ENCODE results near the gene ARHGEF7. TPM values are rescaled to one million over a fixed set of nuclear protein-coding genes. Genes with fewer than 3 reads are reported as not detected.
"Not testable (repeated sequence)": the region's sequence is repeated elsewhere in the genome, so short reads cannot be mapped to it uniquely, and the experiment has no call there.

ARHGEF7 gene
- 79.8 and 95.7 TPM in 2 replicates for total RNA-seq

GRCh38 chr13:111115061-111115964, at the start of gene ARHGEF7:
Gene ARHGEF7, plus strand, starts transcription at chr13:111115310. Its CDS starts 217 bp downstream, at chr13:111115527.
- ChIA-PET POLR2A (no interaction called here), CTCF (no interaction called here)
- intact Hi-C loops (cut with micrococcal nuclease) = loop anchor here (2.0 kb wide), 2 partner anchors 37 to 99 kb away; no protein-coding TSS in a partner anchor
- Mint-ChIP-seq H3K9me3 (no peaks in the 10 kb centered on the region), H3K27me3 (peaks cover 62% of the 10 kb centered on the region), H3K27ac (no peak within 1 kb of the TSS), H3K4me1 (peaks cover 16% of the 10 kb centered on the region), H3K36me3 (ENCODE audit: low read depth) (no peaks in the 10 kb centered on the region), H3K4me3 (peak within 1 kb of the TSS; percentile 86)
- TF ChIP-seq CTCF (IDR thresholded peaks at IDR 0.05) = no peak
- DNase-seq (no peak), ATAC-seq (ENCODE audit: low read depth) (peak; percentile 49)

- ATAC-seq (ENCODE audit: low read depth) = no peak
- peaks cover 37% of the 10 kb centered on the region for H3K27me3 Mint-ChIP-seq
- CTCF ChIA-PET = no interaction called here
Observed at GRCh38 chr13:111065698-111066097, 49.4 kb upstream of the ARHGEF7 start.

GRCh38 chr13:111066544-111066943, 48.6 kb upstream of the ARHGEF7 start:
- no peak for ATAC-seq (ENCODE audit: low read depth)
- peaks cover 10% of the 10 kb centered on the region for H3K4me1 Mint-ChIP-seq

More at GRCh38 chr13:111065698-111066097, 49.4 kb upstream of the ARHGEF7 start:
- no peak overlapping the region for H3K27ac Mint-ChIP-seq
- intact Hi-C loops (cut with micrococcal nuclease) = loop anchor here (5.0 kb wide), 1 partner anchor 1542 kb away; no protein-coding TSS in a partner anchor
- TF ChIP-seq CTCF (IDR thresholded peaks at IDR 0.05) = no peak
- H3K4me1 Mint-ChIP-seq = peaks cover 10% of the 10 kb centered on the region
- no peak overlapping the region for H3K4me3 Mint-ChIP-seq
- POLR2A ChIA-PET = no interaction called here
- DNase-seq = no peak
- H3K9me3 Mint-ChIP-seq = peaks cover 2% of the 10 kb centered on the region
- H3K36me3 Mint-ChIP-seq (ENCODE audit: low read depth) = no peaks in the 10 kb centered on the region

GRCh38 chr13:111068009-111068350, 47.1 kb upstream of the ARHGEF7 start:
- intact Hi-C loops (cut with micrococcal nuclease) = loop anchor here (5.0 kb wide), 1 partner anchor 1539 kb away; no protein-coding TSS in a partner anchor
- Mint-ChIP-seq H3K9me3 (peaks cover 17% of the 10 kb centered on the region), H3K4me1 (peaks cover 10% of the 10 kb centered on the region), H3K27me3 (peaks cover 32% of the 10 kb centered on the region), H3K27ac (no peak overlapping the region), H3K36me3 (ENCODE audit: low read depth) (peaks cover 7% of the 10 kb centered on the region), H3K4me3 (peak overlapping the region; percentile 62)
- ChIA-PET CTCF (interaction anchor here (0.7 to 4.2 kb wide), 34 partner anchors 9 to 1572 kb away, joined by 3 to 112 read pairs (median 4); partner anchors contain the start of gene ANKRD10), POLR2A (interaction anchor here (0.6 to 2.0 kb wide), 4 partner anchors 85 to 179 kb away, joined by 3 to 12 read pairs (median 6); partner anchors contain the start of gene ANKRD10)
- ATAC-seq (ENCODE audit: low read depth) (no peak), DNase-seq (no peak)
- no peak for TF ChIP-seq CTCF (IDR thresholded peaks at IDR 0.05)

More at GRCh38 chr13:111066544-111066943, 48.6 kb upstream of the ARHGEF7 start:
- H3K27ac Mint-ChIP-seq = no peak overlapping the region
- no peak for DNase-seq
- H3K9me3 Mint-ChIP-seq = peaks cover 9% of the 10 kb centered on the region
- TF ChIP-seq CTCF (IDR thresholded peaks at IDR 0.05) = no peak
- CTCF ChIA-PET = interaction anchor here (0.9 to 4.2 kb wide), 7 partner anchors 9 to 159 kb away, joined by 3 to 112 read pairs (median 8); no protein-coding TSS in a partner anchor
- H3K36me3 Mint-ChIP-seq (ENCODE audit: low read depth) = peaks cover 2% of the 10 kb centered on the region
- POLR2A ChIA-PET = interaction anchor here (0.6 to 2.0 kb wide), 3 partner anchors 152 to 595 kb away, joined by 3 to 12 read pairs (median 12); partner anchors contain the start of gene ANKRD10
- peaks cover 33% of the 10 kb centered on the region for H3K27me3 Mint-ChIP-seq
- intact Hi-C loops (cut with micrococcal nuclease) = loop anchor here (5.0 kb wide), 1 partner anchor 1541 kb away; no protein-coding TSS in a partner anchor
- H3K4me3 Mint-ChIP-seq = peak overlapping the region; percentile 67

- CTCF ChIA-PET = interaction anchor here (0.8 to 1.2 kb wide), 2 partner anchors 145 to 154 kb away, joined by 4 read pairs; no protein-coding TSS in a partner anchor
- peaks cover 12% of the 10 kb centered on the region for H3K27me3 Mint-ChIP-seq
- DNase-seq; H3K27ac Mint-ChIP-seq; POLR2A ChIA-PET; ATAC-seq (ENCODE audit: low read depth); H3K36me3 Mint-ChIP-seq (ENCODE audit: low read depth); intact Hi-C loops (cut with micrococcal nuclease); H3K4me3 Mint-ChIP-seq: not testable (repeated sequence)
- peaks cover 37% of the 10 kb centered on the region for H3K9me3 Mint-ChIP-seq
- H3K4me1 Mint-ChIP-seq = peaks cover 10% of the 10 kb centered on the region
Observed at GRCh38 chr13:111071120-111071519, 44.0 kb upstream of the ARHGEF7 start.

GRCh38 chr13:111071526-111071925, 43.6 kb upstream of the ARHGEF7 start:
- DNase-seq; H3K27me3 Mint-ChIP-seq; intact Hi-C loops (cut with micrococcal nuclease); POLR2A ChIA-PET; H3K36me3 Mint-ChIP-seq (ENCODE audit: low read depth); H3K4me3 Mint-ChIP-seq; H3K4me1 Mint-ChIP-seq; ATAC-seq (ENCODE audit: low read depth); H3K27ac Mint-ChIP-seq: not testable (repeated sequence)
- CTCF ChIA-PET = interaction anchor here (0.8 to 1.2 kb wide), 2 partner anchors 145 to 154 kb away, joined by 4 read pairs; no protein-coding TSS in a partner anchor
- peaks cover 37% of the 10 kb centered on the region for H3K9me3 Mint-ChIP-seq

Measured in activated B cell treated with CpG ODN at 0.5 μM for 24 hours (primary cell).